Subcutaneous abdominal adipose tissue (tissue), 5 donors: ENCODE results near the gene ABLIM1.

Experiments
- H3K27ac ChIP-seq: one replicate; pipeline ENCODE4 v1.7.0; 2013; ENCODE audit warnings: low read depth, mild to moderate bottlenecking, inconsistent platforms, low read length, moderate library complexity
- H3K27me3 ChIP-seq, 5 donors: one replicate each; pipeline ENCODE4 v1.7.0; 2013; ENCODE audit warnings: low read length in 5 of 5, inconsistent platforms in 1 of 5; ENCODE audit not compliant: control insufficient read depth in 5 of 5, insufficient read depth in 4 of 5
- H3K36me3 ChIP-seq, 5 donors: one replicate each; pipeline ENCODE4 v1.7.0; 2013; ENCODE audit warnings: low read length in 5 of 5; ENCODE audit not compliant: control insufficient read depth in 5 of 5, insufficient read depth in 5 of 5
- H3K4me1 ChIP-seq, 5 donors: one replicate each; pipeline ENCODE4 v1.7.0; 2013; ENCODE audit warnings: low read length in 5 of 5, mild to moderate bottlenecking in 3 of 5, moderate library complexity in 1 of 5; ENCODE audit not compliant: control insufficient read depth in 5 of 5, insufficient read depth in 5 of 5
- H3K4me3 ChIP-seq, 5 donors: one replicate each; pipeline ENCODE4 v1.7.0; 2013; ENCODE audit warnings: low read length in 5 of 5, low read depth in 1 of 5
- H3K9ac ChIP-seq, 5 donors: one replicate each; pipeline ENCODE4 v1.7.0; 2013; ENCODE audit warnings: low read length in 5 of 5, mild to moderate bottlenecking in 4 of 5, moderate library complexity in 3 of 5
- H3K9me3 ChIP-seq, 5 donors: one replicate each; pipeline ENCODE4 v1.7.0; 2013; ENCODE audit warnings: low read length in 5 of 5; ENCODE audit not compliant: control insufficient read depth in 5 of 5
- donor health status: healthy.
- donor health status: healthy.
- donor health status: healthy.
- donor health status: healthy.
- donor health status: healthy.

Gene ABLIM1

GRCh38 chr10:114628106-114628505 is 30.0 kb downstream of the ABLIM1 start:
- H3K9me3 ChIP-seq, result peaks cover 0 to 6% (median 0%) of the 10 kb centered on the region in 5 donors
- H3K9ac ChIP-seq, result no peak overlapping the region
- H3K4me3 ChIP-seq, result no peak overlapping the region
- peaks cover 4 to 69% (median 28%) of the 10 kb centered on the region in 5 donors for H3K4me1 ChIP-seq
- no peak overlapping the region for H3K27ac ChIP-seq
- H3K36me3 ChIP-seq, result peaks cover 0 to 3% (median 0%) of the 10 kb centered on the region in 5 donors
- peaks cover 0 to 6% (median 0%) of the 10 kb centered on the region in 5 donors for H3K27me3 ChIP-seq

GRCh38 chr10:114626841-114627240 is 31.2 kb downstream of the ABLIM1 start:
- Histone ChIP-seq H3K27ac (no peak overlapping the region), H3K9me3 (peaks cover 0 to 6% (median 0%) of the 10 kb centered on the region in 5 donors), H3K4me1 (peaks cover 6 to 65% (median 25%) of the 10 kb centered on the region in 5 donors), H3K36me3 (peaks cover 0 to 3% (median 0%) of the 10 kb centered on the region in 5 donors), H3K9ac (no peak overlapping the region), H3K27me3 (peaks cover 0 to 6% (median 0%) of the 10 kb centered on the region in 5 donors), H3K4me3 (no peak overlapping the region)

- Histone ChIP-seq H3K36me3 (peaks cover 0 to 3% (median 0%) of the 10 kb centered on the region in 5 donors), H3K9me3 (peaks cover 0 to 6% (median 0%) of the 10 kb centered on the region in 5 donors), H3K27ac (no peak overlapping the region), H3K27me3 (no peaks in the 10 kb centered on the region), H3K4me1 (peaks cover 6 to 49% (median 18%) of the 10 kb centered on the region in 5 donors), H3K4me3 (no peak overlapping the region), H3K9ac (no peak overlapping the region)
These were observed 32.9 kb downstream of the ABLIM1 start for GRCh38 chr10:114624951-114625780.

- Histone ChIP-seq H3K36me3 (peaks cover 0 to 3% (median 0%) of the 10 kb centered on the region in 5 donors), H3K4me3 (no peak overlapping the region), H3K27me3 (no peaks in the 10 kb centered on the region), H3K4me1 (peaks cover 6 to 47% (median 18%) of the 10 kb centered on the region in 5 donors), H3K9ac (no peak overlapping the region), H3K9me3 (peaks cover 0 to 6% (median 0%) of the 10 kb centered on the region in 5 donors), H3K27ac (peak overlapping the region; percentile 50)
These were observed 33.7 kb downstream of the ABLIM1 start for GRCh38 chr10:114624422-114624821.

GRCh38 chr10:114623661-114624294 is 34.3 kb downstream of the ABLIM1 start:
- Histone ChIP-seq H3K4me1 (peaks cover 6 to 44% (median 20%) of the 10 kb centered on the region in 5 donors), H3K9ac (no peak overlapping the region), H3K36me3 (peaks cover 0 to 3% (median 1%) of the 10 kb centered on the region in 5 donors), H3K4me3 (no peak overlapping the region), H3K9me3 (peaks cover 0 to 6% (median 0%) of the 10 kb centered on the region in 5 donors), H3K27ac (peak overlapping the region; percentile 50), H3K27me3 (no peaks in the 10 kb centered on the region)

GRCh38 chr10:114623155-114623554 is 34.9 kb downstream of the ABLIM1 start:
- H3K4me3 ChIP-seq, result no peak overlapping the region
- H3K9ac ChIP-seq, result no peak overlapping the region
- peaks cover 6 to 49% (median 25%) of the 10 kb centered on the region in 5 donors for H3K4me1 ChIP-seq
- peak overlapping the region; percentile 50 for H3K27ac ChIP-seq
- no peaks in the 10 kb centered on the region for H3K27me3 ChIP-seq
- peaks cover 0 to 7% (median 3%) of the 10 kb centered on the region in 5 donors for H3K36me3 ChIP-seq
- peaks cover 0 to 6% (median 0%) of the 10 kb centered on the region in 5 donors for H3K9me3 ChIP-seq

GRCh38 chr10:114618722-114619121 is 39.4 kb downstream of the ABLIM1 start:
- Histone ChIP-seq H3K4me1 (peaks cover 6 to 37% (median 23%) of the 10 kb centered on the region in 5 donors), H3K36me3 (peaks cover 0 to 5% (median 3%) of the 10 kb centered on the region in 5 donors), H3K27me3 (no peaks in the 10 kb centered on the region), H3K9me3 (no peaks in the 10 kb centered on the region), H3K9ac (no peak overlapping the region), H3K4me3 (no peak overlapping the region), H3K27ac (no peak overlapping the region)

- no peaks in the 10 kb centered on the region for H3K9me3 ChIP-seq
- no peak overlapping the region for H3K4me3 ChIP-seq
- H3K27ac ChIP-seq, result peak overlapping the region; percentile 37
- no peak overlapping the region for H3K9ac ChIP-seq
- H3K36me3 ChIP-seq, result peaks cover 0 to 5% (median 3%) of the 10 kb centered on the region in 5 donors
- no peaks in the 10 kb centered on the region for H3K27me3 ChIP-seq
- H3K4me1 ChIP-seq, result peaks cover 0 to 45% (median 20%) of the 10 kb centered on the region in 5 donors
These were observed 41.6 kb downstream of the ABLIM1 start for GRCh38 chr10:114616516-114616915.

GRCh38 chr10:114616103-114616502 is 42.0 kb downstream of the ABLIM1 start:
- Histone ChIP-seq H3K9ac (no peak overlapping the region), H3K4me1 (peaks cover 0 to 48% (median 21%) of the 10 kb centered on the region in 5 donors), H3K9me3 (no peaks in the 10 kb centered on the region), H3K36me3 (peaks cover 0 to 5% (median 3%) of the 10 kb centered on the region in 5 donors), H3K27me3 (no peaks in the 10 kb centered on the region), H3K4me3 (no peak overlapping the region), H3K27ac (peak overlapping the region; percentile 37)

- H3K27ac ChIP-seq, result peak overlapping the region; percentile 37
- H3K4me3 ChIP-seq, result no peak overlapping the region
- peaks cover 0 to 48% (median 21%) of the 10 kb centered on the region in 5 donors for H3K4me1 ChIP-seq
- H3K36me3 ChIP-seq, result peaks cover 0 to 5% (median 3%) of the 10 kb centered on the region in 5 donors
- H3K27me3 ChIP-seq, result no peaks in the 10 kb centered on the region
- no peaks in the 10 kb centered on the region for H3K9me3 ChIP-seq
- H3K9ac ChIP-seq, result no peak overlapping the region
These were observed 42.5 kb downstream of the ABLIM1 start for GRCh38 chr10:114615600-114616007.
